Measurements from ENCODE around the gene CARMIL1. TPM values are rescaled to one million over a fixed set of nuclear protein-coding genes. Genes with fewer than 3 reads are reported as not detected.

Gene CARMIL1
- total RNA-seq, 2 donors from 2014 or later, result 11.9 to 13.7 TPM

DNA sequence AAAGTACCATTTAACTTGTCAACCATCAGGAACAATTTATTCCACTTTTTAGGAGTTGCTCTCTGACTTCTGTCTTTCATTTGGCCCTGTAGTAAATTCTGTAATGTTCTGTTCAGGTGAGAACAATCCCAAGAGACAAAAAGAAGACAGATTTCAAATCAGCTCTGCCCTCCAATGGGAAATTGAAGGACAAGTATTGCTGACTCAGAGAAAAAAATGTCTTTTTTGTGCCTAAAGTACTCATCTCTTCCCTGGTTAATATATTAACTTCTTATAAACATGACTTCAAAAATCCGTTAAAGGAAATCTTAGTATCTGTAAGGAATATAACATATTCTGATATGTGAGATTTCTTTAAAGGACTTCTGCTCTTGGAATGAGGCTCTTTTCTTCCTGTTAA is 334.2 kb downstream of the CARMIL1 start:
- intact Hi-C loops (cut with DNase I), result no loop called here
- H3K27me3 ChIP-seq, result no peaks in the 10 kb centered on the region
- H3K9me3 ChIP-seq, result no peaks in the 10 kb centered on the region
- ATAC-seq (no peak), DNase-seq (no peak)
- no peaks in the 10 kb centered on the region for H3K4me1 ChIP-seq
- no peaks in the 10 kb centered on the region for H3K36me3 ChIP-seq (replicated peaks in 1 of 2; ENCODE audit: insufficient read depth in 1 of 2, low read depth in 2 of 2)
- 51 to 62% methylated on average over 1 of the region's 1 CpG for WGBS, 2 donors
- TF ChIP-seq POLR2A (IDR thresholded peaks at IDR 0.05), result no peak
- TF ChIP-seq, protein P1, sequence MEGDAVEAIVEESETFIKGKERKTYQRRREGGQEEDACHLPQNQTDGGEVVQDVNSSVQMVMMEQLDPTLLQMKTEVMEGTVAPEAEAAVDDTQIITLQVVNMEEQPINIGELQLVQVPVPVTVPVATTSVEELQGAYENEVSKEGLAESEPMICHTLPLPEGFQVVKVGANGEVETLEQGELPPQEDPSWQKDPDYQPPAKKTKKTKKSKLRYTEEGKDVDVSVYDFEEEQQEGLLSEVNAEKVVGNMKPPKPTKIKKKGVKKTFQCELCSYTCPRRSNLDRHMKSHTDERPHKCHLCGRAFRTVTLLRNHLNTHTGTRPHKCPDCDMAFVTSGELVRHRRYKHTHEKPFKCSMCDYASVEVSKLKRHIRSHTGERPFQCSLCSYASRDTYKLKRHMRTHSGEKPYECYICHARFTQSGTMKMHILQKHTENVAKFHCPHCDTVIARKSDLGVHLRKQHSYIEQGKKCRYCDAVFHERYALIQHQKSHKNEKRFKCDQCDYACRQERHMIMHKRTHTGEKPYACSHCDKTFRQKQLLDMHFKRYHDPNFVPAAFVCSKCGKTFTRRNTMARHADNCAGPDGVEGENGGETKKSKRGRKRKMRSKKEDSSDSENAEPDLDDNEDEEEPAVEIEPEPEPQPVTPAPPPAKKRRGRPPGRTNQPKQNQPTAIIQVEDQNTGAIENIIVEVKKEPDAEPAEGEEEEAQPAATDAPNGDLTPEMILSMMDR (IDR thresholded peaks at IDR 0.05), result no peak
- no peak overlapping the region for H3K4me3 ChIP-seq
- H3K27ac ChIP-seq, result no peak overlapping the region

DNA sequence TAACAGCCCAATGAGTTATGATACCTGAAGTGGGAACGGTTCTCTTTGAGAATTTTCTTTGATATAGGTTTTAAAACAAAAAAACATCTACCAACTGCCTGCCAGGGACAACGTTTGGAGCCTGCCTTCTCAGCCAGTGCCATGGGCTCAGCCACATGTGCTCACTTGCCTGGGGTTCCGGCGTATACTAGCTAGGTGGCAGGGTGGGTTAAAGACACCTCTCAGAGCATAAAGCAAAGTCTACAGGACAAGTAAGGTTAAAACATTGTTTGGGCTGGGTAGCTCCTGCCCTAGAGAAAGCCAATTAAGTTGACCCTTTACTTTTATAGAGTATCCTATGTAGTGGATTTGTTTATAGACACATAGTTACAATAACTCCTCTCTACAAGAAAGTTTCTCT is 334.9 kb downstream of the CARMIL1 start:
- no peaks in the 10 kb centered on the region for H3K27me3 ChIP-seq
- H3K4me1 ChIP-seq, result no peaks in the 10 kb centered on the region
- intact Hi-C loops (cut with DNase I), result no loop called here
- DNase-seq (no peak), ATAC-seq (no peak)
- TF ChIP-seq, protein P1 (IDR thresholded peaks at IDR 0.05), result no peak
- no peak for TF ChIP-seq POLR2A (IDR thresholded peaks at IDR 0.05)
- no peak overlapping the region for H3K4me3 ChIP-seq
- 77 to 81% methylated on average over 4 of the region's 4 CpGs for WGBS, 2 donors
- H3K27ac ChIP-seq, result no peak overlapping the region
- H3K36me3 ChIP-seq (replicated peaks in 1 of 2; ENCODE audit: insufficient read depth in 1 of 2, low read depth in 2 of 2), result no peaks in the 10 kb centered on the region
- H3K9me3 ChIP-seq, result no peaks in the 10 kb centered on the region

DNA sequence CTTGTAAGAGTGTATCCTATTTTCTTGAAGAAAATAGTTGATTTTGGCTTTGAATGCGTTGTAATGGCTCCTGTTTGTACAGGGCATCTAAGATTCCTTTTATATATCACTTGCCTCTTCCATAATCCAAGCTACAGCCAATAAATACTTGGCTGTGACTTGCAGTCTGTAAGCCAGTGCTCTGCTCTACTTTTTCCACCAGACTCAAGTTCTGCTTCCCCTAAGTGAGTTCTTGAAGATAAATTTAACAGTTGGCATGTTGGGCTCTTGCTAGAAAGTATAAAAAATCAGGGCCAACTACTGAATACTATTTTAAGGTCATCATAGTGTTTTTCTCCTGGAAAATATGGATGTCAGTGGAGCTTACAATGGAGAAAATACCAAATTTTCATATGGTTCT is 336.3 kb downstream of the CARMIL1 start:
- DNase-seq (no peak), ATAC-seq (no peak)
- H3K9me3 ChIP-seq, result no peaks in the 10 kb centered on the region
- no peak overlapping the region for H3K27ac ChIP-seq
- no peaks in the 10 kb centered on the region for H3K27me3 ChIP-seq
- intact Hi-C loops (cut with DNase I), result no loop called here
- H3K4me3 ChIP-seq, result no peak overlapping the region
- no peak for TF ChIP-seq POLR2A (IDR thresholded peaks at IDR 0.05)
- TF ChIP-seq, protein P1 (IDR thresholded peaks at IDR 0.05), result no peak
- WGBS, 2 donors, result 90 to 92% methylated on average over 1 of the region's 1 CpG
- H3K4me1 ChIP-seq, result no peaks in the 10 kb centered on the region
- no peaks in the 10 kb centered on the region for H3K36me3 ChIP-seq (replicated peaks in 1 of 2; ENCODE audit: insufficient read depth in 1 of 2, low read depth in 2 of 2)

DNA sequence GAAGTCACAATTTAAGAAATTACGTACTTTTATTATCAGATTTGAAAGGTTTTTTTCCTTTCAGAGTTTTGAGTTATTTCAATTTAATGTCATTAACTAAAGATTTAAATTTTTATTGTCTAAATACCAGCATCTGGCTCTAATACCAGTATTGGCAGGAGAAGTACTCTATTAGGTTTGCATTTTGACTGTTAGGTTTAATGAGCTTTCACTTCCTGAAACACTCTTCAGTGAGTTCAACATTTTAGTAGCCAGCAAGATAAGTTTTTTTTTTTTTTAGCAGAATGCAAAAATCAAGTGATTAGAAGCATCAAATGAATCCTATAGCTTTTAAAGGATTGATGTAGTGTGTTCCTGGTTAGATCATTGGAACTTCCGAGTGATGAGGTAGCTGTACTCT is 338.8 kb downstream of the CARMIL1 start:
- Histone ChIP-seq H3K27ac (no peak overlapping the region), H3K27me3 (no peaks in the 10 kb centered on the region), H3K36me3 (replicated peaks in 1 of 2; ENCODE audit: insufficient read depth in 1 of 2, low read depth in 2 of 2) (no peaks in the 10 kb centered on the region), H3K4me1 (peaks cover 5% of the 10 kb centered on the region), H3K4me3 (no peak overlapping the region), H3K9me3 (no peaks in the 10 kb centered on the region)
- DNase-seq (no peak), ATAC-seq (no peak)
- TF ChIP-seq POLR2A (IDR thresholded peaks at IDR 0.05), result no peak
- TF ChIP-seq, protein P1 (IDR thresholded peaks at IDR 0.05), result no peak
- intact Hi-C loops (cut with DNase I), result no loop called here
- WGBS, 2 donors, result 90 to 92% methylated on average over 2 of the region's 2 CpGs

DNA sequence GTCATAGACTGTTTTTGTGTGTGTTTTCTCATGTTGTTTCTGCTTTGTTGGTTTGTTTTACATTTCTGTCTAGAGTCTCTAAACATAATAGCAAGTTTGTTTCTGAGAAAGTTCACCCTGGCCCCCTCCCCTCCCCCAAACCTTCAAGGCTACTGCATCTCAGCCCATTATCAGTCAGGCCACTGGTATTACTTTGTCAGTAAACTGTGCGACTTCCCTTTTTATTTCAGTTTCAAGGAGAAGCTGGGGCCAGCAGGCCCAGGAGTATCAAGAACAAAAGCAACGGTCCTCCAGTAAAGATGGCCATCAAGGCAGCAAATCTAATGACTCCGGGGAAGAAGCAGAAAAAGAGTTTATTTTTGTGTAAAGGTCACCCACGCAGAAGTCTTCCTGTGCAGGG is 340.0 kb downstream of the CARMIL1 start:
- Histone ChIP-seq H3K4me3 (no peak overlapping the region), H3K27ac (no peak overlapping the region), H3K4me1 (peaks cover 16% of the 10 kb centered on the region), H3K27me3 (no peaks in the 10 kb centered on the region), H3K9me3 (no peaks in the 10 kb centered on the region), H3K36me3 (replicated peaks in 1 of 2; ENCODE audit: insufficient read depth in 1 of 2, low read depth in 2 of 2) (no peaks in the 10 kb centered on the region)
- intact Hi-C loops (cut with DNase I), result no loop called here
- WGBS, 2 donors, result 64 to 84% methylated on average over 4 of the region's 4 CpGs
- DNase-seq, result no peak
- no peak for ATAC-seq
- TF ChIP-seq POLR2A (IDR thresholded peaks at IDR 0.05), result no peak
- TF ChIP-seq, protein P1 (IDR thresholded peaks at IDR 0.05), result no peak
